ENCODE measurements around the gene CKS2.

DNA sequence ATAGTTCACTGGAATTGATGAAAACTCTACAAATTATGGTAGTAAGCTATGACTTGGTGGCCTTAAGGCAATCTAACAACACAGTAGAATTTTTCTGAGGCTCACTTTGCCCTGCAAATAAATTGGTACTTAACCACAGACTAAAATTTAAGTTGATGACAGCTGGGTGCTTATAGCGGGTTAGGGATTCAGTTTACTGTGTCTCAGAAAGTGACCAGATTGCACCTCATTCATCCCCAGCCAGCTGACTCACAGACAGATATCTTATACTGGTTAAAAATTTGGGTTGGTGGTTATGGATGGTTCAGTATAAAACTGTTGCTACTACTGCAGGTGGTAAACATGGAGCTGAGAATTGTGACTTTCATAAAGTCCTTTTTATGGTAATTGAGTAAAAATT lies 2.8 kb downstream of the CKS2 start:
- TF ChIP-seq, protein P1, sequence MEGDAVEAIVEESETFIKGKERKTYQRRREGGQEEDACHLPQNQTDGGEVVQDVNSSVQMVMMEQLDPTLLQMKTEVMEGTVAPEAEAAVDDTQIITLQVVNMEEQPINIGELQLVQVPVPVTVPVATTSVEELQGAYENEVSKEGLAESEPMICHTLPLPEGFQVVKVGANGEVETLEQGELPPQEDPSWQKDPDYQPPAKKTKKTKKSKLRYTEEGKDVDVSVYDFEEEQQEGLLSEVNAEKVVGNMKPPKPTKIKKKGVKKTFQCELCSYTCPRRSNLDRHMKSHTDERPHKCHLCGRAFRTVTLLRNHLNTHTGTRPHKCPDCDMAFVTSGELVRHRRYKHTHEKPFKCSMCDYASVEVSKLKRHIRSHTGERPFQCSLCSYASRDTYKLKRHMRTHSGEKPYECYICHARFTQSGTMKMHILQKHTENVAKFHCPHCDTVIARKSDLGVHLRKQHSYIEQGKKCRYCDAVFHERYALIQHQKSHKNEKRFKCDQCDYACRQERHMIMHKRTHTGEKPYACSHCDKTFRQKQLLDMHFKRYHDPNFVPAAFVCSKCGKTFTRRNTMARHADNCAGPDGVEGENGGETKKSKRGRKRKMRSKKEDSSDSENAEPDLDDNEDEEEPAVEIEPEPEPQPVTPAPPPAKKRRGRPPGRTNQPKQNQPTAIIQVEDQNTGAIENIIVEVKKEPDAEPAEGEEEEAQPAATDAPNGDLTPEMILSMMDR (IDR thresholded peaks at IDR 0.05): no peak
- TF ChIP-seq POLR2A (IDR thresholded peaks at IDR 0.05): no peak
- TF ChIP-seq POLR2AphosphoS5 (IDR thresholded peaks at IDR 0.05): no peak
